Activated T-helper 1 cell treated with anti-CD3 and anti-CD28 coated beads, Interleukin-12 subunit alpha, Interleukin-12 subunit beta, Interleukin-2, Interleukin-4 antibody, amounts not matched to agents 30 ng/mL and 10 ng/mL and 1 ng/mL, durations not matched to agents 14 hours and 24 hours and 36 hours (primary cell): Measurements from ENCODE around the gene GP9. TPM values are rescaled to one million over a fixed set of nuclear protein-coding genes. Genes with fewer than 3 reads are reported as not detected.
"Not testable (repeated sequence)": the region's sequence is repeated elsewhere in the genome, so short reads cannot be mapped to it uniquely, and the experiment has no call there.

Experiments
- DNase-seq: peaks from one replicate; pipeline ENCODE4 v3.0.0; 2021; ENCODE audit warnings: low spot score
- H3K27ac Mint-ChIP-seq: one replicate; pipeline ENCODE4 v1.8.0; 2021; ENCODE audit warnings: mild to moderate bottlenecking, mixed read lengths
- H3K27me3 Mint-ChIP-seq: one replicate; pipeline ENCODE4 v1.8.0; 2022; ENCODE audit warnings: mild to moderate bottlenecking, moderate library complexity, mixed read lengths; ENCODE audit not compliant: insufficient read depth
- H3K36me3 Mint-ChIP-seq: one replicate; pipeline ENCODE4 v1.8.0; 2021; ENCODE audit warnings: low read depth, mixed read lengths
- H3K4me1 Mint-ChIP-seq: one replicate; pipeline ENCODE4 v1.8.0; 2021; ENCODE audit warnings: low read depth, mixed read lengths
- H3K4me3 Mint-ChIP-seq: one replicate; pipeline ENCODE4 v1.8.0; 2021; ENCODE audit warnings: mild to moderate bottlenecking, moderate library complexity, mixed read lengths
- H3K9me3 Mint-ChIP-seq: one replicate; pipeline ENCODE4 v1.8.0; 2021; ENCODE audit warnings: mixed read lengths
- intact Hi-C: fragments of 100-400 bp; cut with micrococcal nuclease; formaldehyde crosslinking; loops from one replicate; pipeline ENCODE4 v1.15.1; 2024
- total RNA-seq: library from RNA; stranded (reverse); gene quantifications from 2 replicates; pipeline ENCODE4 v1.2.3, GENCODE V29; 2022

Gene GP9
- total RNA-seq, 1 donor from 2014 or later: not detected

DNA sequence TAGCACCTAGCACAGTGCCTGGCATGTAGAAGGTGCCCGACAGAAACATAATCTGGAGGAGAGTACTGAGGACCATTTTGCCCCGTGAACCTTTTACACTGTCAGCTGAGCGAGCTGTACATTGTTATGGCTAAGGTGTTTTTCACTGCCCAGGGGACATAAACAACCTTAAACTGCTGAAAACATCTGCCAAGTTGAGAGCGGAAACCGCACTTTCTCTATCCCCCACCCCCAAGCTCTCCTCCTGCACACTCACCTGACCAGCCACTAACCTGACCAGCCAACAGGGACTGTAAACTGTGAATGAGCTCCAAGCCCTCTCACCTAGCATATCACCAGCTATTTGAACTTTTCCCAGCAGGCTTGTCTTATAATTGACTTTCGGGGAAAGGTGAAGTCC is 43.5 kb downstream of the GP9 start:
- no peak for DNase-seq
- peak overlapping the region; percentile 55 for H3K27ac Mint-ChIP-seq
- H3K9me3 Mint-ChIP-seq: no peaks in the 10 kb centered on the region
- H3K36me3 Mint-ChIP-seq: peaks cover 22% of the 10 kb centered on the region
- intact Hi-C loops: no loop called here
- no peak overlapping the region for H3K4me3 Mint-ChIP-seq
- H3K4me1 Mint-ChIP-seq: peaks cover 35% of the 10 kb centered on the region
- no peaks in the 10 kb centered on the region for H3K27me3 Mint-ChIP-seq

DNA sequence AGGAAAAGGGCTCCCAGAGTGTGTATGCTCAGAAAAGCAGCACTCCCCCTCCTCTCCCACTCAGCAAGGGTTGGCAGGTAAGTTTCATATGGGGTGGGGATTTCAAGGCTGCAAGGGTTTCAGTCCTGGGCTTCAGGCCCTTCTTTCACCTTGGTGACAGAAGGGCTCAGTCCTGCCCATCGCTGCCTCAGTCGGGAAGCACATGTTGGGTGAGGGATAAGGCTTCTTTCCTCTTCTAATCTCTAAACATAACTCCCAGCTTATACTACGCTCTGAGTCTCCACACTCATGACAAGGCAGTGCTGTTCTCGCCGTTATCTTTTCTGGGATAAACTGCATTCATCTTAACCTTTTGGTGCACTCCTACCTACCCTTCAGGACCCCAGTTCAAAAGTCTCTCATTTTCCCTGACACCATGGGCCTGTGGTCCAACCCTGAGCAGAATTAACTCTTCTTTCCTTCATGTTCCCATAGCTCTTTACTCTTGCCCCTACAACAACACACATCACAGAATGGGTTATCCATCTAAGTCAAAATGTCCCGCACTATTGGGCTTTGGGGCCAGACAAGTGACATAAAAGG is 44.0 kb downstream of the GP9 start:
- Mint-ChIP-seq H3K4me1 (peaks cover 35% of the 10 kb centered on the region), H3K4me3 (no peak overlapping the region), H3K27ac (peak overlapping the region; percentile 42), H3K27me3 (no peaks in the 10 kb centered on the region), H3K9me3 (no peaks in the 10 kb centered on the region), H3K36me3 (peaks cover 22% of the 10 kb centered on the region)
- intact Hi-C loops: no loop called here
- DNase-seq: no peak

DNA sequence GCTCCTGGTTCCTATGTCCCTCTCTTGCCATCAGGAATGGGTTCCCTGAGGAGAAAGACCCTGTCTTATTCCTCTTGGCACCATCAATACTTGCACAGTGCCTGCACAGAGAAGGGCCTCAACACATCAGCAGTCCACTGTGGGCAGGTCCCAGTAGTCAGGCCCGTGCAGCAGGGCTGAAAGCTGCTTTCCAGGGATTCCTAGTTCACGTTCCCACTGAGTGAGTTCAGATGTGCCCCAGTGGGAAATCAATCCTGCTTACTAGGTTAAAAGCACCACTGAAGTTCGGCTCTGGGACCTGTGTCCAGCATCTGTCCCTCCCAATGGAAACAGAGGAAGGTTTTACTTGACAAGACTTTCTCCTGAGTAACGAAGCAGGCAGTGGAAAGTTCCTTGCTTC is 45.3 kb downstream of the GP9 start:
- DNase-seq: no peak
- H3K4me1 Mint-ChIP-seq: peaks cover 46% of the 10 kb centered on the region
- no peak overlapping the region for H3K4me3 Mint-ChIP-seq
- no peaks in the 10 kb centered on the region for H3K27me3 Mint-ChIP-seq
- no peaks in the 10 kb centered on the region for H3K9me3 Mint-ChIP-seq
- H3K27ac Mint-ChIP-seq: no peak overlapping the region
- intact Hi-C loops: no loop called here
- peaks cover 34% of the 10 kb centered on the region for H3K36me3 Mint-ChIP-seq

DNA sequence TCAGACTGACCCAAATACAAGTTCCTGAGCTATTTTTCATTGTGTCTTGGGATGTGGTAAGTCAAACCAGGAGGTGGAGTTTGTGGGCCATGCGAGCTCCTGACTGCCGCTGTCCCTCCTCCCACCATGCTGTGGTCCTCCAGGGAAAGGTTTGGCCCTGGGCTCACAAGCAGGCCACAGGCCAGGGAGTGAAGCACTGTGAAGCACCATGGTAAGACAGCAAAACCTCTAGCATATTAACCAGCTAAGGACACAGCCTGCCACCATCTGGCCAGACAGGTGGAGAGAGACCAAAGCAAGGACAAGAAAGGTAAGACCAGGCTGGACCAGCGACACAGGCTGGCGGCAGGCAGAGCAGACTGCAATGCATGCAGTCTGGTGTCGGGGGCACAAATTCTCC is 45.7 kb downstream of the GP9 start:
- no peaks in the 10 kb centered on the region for H3K9me3 Mint-ChIP-seq
- H3K36me3 Mint-ChIP-seq: peaks cover 34% of the 10 kb centered on the region
- intact Hi-C loops: no loop called here
- H3K27ac Mint-ChIP-seq: no peak overlapping the region
- DNase-seq: no peak
- H3K4me3 Mint-ChIP-seq: no peak overlapping the region
- no peaks in the 10 kb centered on the region for H3K27me3 Mint-ChIP-seq
- peaks cover 46% of the 10 kb centered on the region for H3K4me1 Mint-ChIP-seq

DNA sequence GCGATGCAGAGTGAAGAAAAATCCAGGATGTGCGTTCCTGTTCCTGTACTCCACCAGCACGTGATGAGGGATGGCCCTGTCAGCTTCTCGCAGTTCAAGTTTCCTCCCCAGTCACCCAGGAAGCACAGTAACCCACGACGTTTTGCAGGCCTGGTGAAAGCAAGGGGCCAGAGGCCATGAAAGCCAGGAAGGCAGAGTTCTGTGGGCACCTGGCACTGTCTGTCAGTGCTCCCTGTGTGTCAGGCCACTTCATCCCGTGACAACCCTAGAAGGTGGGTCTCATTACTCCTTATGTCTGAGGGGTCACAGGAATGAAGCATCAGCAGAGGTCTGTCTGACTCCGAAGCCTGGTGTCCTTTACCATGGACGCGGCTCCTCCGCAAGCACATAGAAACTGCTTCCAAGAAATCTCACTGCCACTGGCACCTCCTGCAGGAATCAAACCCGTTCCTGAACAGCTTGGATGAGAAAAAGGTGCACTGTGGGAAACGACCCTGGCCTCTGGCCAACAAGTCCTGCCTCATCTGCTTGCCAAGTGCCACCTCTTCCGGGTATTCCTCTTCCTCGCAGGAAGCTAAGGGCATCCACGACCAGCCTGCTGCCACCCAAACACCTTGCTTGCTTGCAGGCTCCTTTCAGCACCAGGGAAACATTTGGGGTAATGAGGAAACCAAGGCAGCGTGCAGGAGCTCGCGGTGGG is 46.4 kb downstream of the GP9 start:
- H3K4me1 Mint-ChIP-seq: peaks cover 49% of the 10 kb centered on the region
- DNase-seq: no peak
- H3K27ac Mint-ChIP-seq: peak overlapping the region; percentile 12
- intact Hi-C loops: no loop called here
- no peaks in the 10 kb centered on the region for H3K9me3 Mint-ChIP-seq
- H3K27me3 Mint-ChIP-seq: no peaks in the 10 kb centered on the region
- H3K4me3 Mint-ChIP-seq: no peak overlapping the region
- H3K36me3 Mint-ChIP-seq: peaks cover 37% of the 10 kb centered on the region

DNA sequence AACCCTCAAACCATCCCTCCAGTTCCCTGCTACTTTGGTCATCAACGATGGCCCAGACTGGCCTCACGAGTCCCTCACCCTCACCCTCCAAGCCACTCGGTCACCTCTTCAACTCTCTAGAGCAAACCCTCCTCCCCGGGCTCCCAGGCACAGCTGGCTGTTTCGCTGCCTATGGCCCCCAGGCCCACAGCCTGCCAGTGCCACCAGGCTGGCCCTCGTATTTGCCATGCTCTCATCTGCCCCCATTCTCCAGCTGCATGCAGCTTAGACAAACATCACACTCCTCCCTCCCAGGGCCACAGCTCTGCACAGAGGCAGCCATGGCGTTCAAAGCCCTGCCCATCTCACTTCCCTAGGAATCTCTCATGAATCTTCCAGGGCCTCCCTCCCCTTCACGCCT is 47.2 kb downstream of the GP9 start:
- Mint-ChIP-seq H3K27me3 (no peaks in the 10 kb centered on the region), H3K4me3 (no peak overlapping the region), H3K36me3 (peaks cover 42% of the 10 kb centered on the region), H3K4me1 (peaks cover 57% of the 10 kb centered on the region), H3K27ac (peak overlapping the region; percentile 76), H3K9me3 (no peaks in the 10 kb centered on the region)
- DNase-seq: no peak
- intact Hi-C loops: no loop called here

DNA sequence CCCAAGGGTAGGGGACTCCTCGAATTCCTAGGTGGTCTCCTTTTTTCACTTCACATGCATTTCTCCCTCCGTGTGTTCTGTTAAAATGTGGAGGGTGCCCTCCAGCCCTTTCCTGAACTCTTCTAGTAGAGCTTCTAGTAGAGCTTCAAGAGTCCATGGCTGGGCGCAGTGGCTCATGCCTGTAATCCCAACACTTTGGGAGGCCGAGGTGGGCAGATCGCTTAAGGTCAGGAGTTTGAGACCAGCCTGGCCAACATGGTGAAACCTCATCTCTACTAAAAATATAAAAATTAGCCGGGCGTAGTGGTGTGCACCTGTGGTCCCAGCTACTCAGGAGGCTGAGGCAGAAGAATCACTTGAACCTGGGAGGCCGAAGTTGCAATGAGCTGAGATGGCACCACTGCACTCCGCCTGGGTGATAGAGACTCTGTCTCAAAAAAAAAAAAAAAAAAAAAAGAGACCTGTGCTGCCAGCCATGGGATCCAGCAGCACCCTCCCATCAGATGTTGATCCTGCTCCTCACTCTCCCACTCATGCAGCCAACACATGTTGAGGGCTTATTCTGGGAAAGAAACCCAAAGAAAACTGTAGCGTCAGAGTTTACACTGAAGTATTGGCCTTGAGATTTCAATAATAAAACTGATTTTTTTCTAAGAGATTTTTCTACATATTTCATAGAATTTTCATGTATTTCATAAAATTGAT is 50.6 kb downstream of the GP9 start:
- H3K36me3 Mint-ChIP-seq: peaks cover 54% of the 10 kb centered on the region
- DNase-seq, H3K27me3 Mint-ChIP-seq, H3K9me3 Mint-ChIP-seq, intact Hi-C loops, H3K4me3 Mint-ChIP-seq: not testable (repeated sequence)
- peaks cover 70% of the 10 kb centered on the region for H3K4me1 Mint-ChIP-seq
- H3K27ac Mint-ChIP-seq: peak overlapping the region; percentile 67

Other genes with a start within 250 kb of the GP9 start
- 65.3 and 67.2 TPM in 2 replicates for gene ACAD9, start 181.2 kb upstream of the GP9 start, total RNA-seq
- 0.13 and 0.29 TPM in 2 replicates for gene CFAP92, start 66.7 kb upstream of the GP9 start, total RNA-seq
- gene EFCC1, start 59.5 kb upstream of the GP9 start, total RNA-seq: 0.21 and 0.22 TPM in 2 replicates
- 46.8 and 47.6 TPM in 2 replicates for gene RAB43, start 61.0 kb downstream of the GP9 start, total RNA-seq
- gene ISY1, start 100.3 kb downstream of the GP9 start, total RNA-seq: 72.3 and 75.4 TPM in 2 replicates
- 408 and 425 TPM in 2 replicates for gene CNBP, start 123.1 kb downstream of the GP9 start, total RNA-seq
- gene COPG1, start 188.8 kb downstream of the GP9 start, total RNA-seq: 157 and 160 TPM in 2 replicates
- gene HMCES, start 218.1 kb downstream of the GP9 start, total RNA-seq: 59.4 and 61.6 TPM in 2 replicates